Kidney capillary endothelial cell (primary cell): ENCODE data around the gene CISH.

Source experiments
- DNase-seq: peaks from one replicate; pipeline ENCODE4 v3.0.0-alpha.2; 2018; ENCODE audit warnings: low spot score

Gene CISH

GRCh38 chr3:50599115-50599715 is 12.4 kb downstream of the CISH start:
- no peak for DNase-seq

GRCh38 chr3:50594253-50594785 is 17.3 kb downstream of the CISH start:
- no peak for DNase-seq

GRCh38 chr3:50592568-50592967 is 19.0 kb downstream of the CISH start:
- DNase-seq, result no peak

- no peak for DNase-seq
Measured at GRCh38 chr3:50591196-50591741, 20.3 kb downstream of the CISH start.

- no peak for DNase-seq
Measured at GRCh38 chr3:50588759-50589433, 22.7 kb downstream of the CISH start.

- DNase-seq, result no peak
Measured at GRCh38 chr3:50587806-50588758, 23.5 kb downstream of the CISH start.

GRCh38 chr3:50587373-50587772 is 24.2 kb downstream of the CISH start:
- DNase-seq, result no peak

GRCh38 chr3:50586763-50587070 is 24.9 kb downstream of the CISH start:
- no peak for DNase-seq

- no peak for DNase-seq
Measured at GRCh38 chr3:50585919-50586762, 25.4 kb downstream of the CISH start.

GRCh38 chr3:50584391-50584790 is 27.2 kb downstream of the CISH start:
- no peak for DNase-seq

GRCh38 chr3:50583897-50584296 is 27.7 kb downstream of the CISH start:
- no peak for DNase-seq

GRCh38 chr3:50582083-50582482 is 29.5 kb downstream of the CISH start:
- no peak for DNase-seq

- DNase-seq, result no peak
Measured at GRCh38 chr3:50581459-50581842, 30.1 kb downstream of the CISH start.

- DNase-seq, result no peak
Measured at GRCh38 chr3:50580683-50581458, 30.7 kb downstream of the CISH start.

- no peak for DNase-seq
Measured at GRCh38 chr3:50577348-50577747, 34.2 kb downstream of the CISH start.

GRCh38 chr3:50575372-50575771 is 36.2 kb downstream of the CISH start:
- DNase-seq, result no peak

GRCh38 chr3:50574444-50574831 is 37.1 kb downstream of the CISH start:
- no peak for DNase-seq

- no peak for DNase-seq
Measured at GRCh38 chr3:50573566-50574443, 37.8 kb downstream of the CISH start.

- no peak for DNase-seq
Measured at GRCh38 chr3:50572801-50573371, 38.7 kb downstream of the CISH start.
